Mucosa of descending colon (tissue), 3 donors: ENCODE measurements around the gene PAPSS1. TPM values are rescaled to one million over a fixed set of nuclear protein-coding genes. Genes with fewer than 3 reads are reported as not detected.

Experiments used
- ATAC-seq: fragments of 200-7000 bp; cut with Tn5 transposase; one replicate; pipeline ENCODE4 v1.9.1; 2020; ENCODE audit warnings: mild to moderate bottlenecking, moderate library complexity
- DNase-seq, 3 donors: peaks; one replicate each; pipeline ENCODE4 v3.0.0-alpha.2; 2020
- H3K36me3 ChIP-seq: fragments of 200-600 bp; one replicate; pipeline ENCODE4 v1.8.0; 2021; ENCODE audit warnings: low read depth, mild to moderate bottlenecking
- H3K4me1 ChIP-seq: fragments of 200-600 bp; one replicate; pipeline ENCODE4 v1.8.0; 2021; ENCODE audit warnings: low read depth, mild to moderate bottlenecking
- H3K4me3 ChIP-seq: fragments of 200-600 bp; one replicate; pipeline ENCODE4 v1.8.0; 2021; ENCODE audit warnings: mild to moderate bottlenecking
- H3K9me3 ChIP-seq: fragments of 200-600 bp; one replicate; pipeline ENCODE4 v1.8.0; 2021; ENCODE audit warnings: mild to moderate bottlenecking
- CTCF ChIP-seq: fragments of 200-600 bp; IDR thresholded peaks from one replicate; pipeline ENCODE4 v1.8.0; 2022; ENCODE audit warnings: antibody characterized with exemption, mild to moderate bottlenecking
- intact Hi-C, 2 donors: fragments of 100-400 bp; cut with DNase I in 1 of 2; cut with micrococcal nuclease in 1 of 2; formaldehyde crosslinking; loops; one replicate each; pipeline versions ENCODE4 v1.11.0 to v1.11.1; 2022; cut with DNase I, micrococcal nuclease
- total RNA-seq, 3 donors: library from RNA; stranded (reverse); fragmentation: NEBNext Ultra II Directional in 2 of 3; extraction: Animal tissue kit (Norgen Biotek cat#: 25700) in 2 of 3; gene quantifications; one replicate each; pipeline versions ENCODE4 v1.2.1 to v1.2.4, GENCODE V29; 2021 to 2023
- donor health status: DM: no; HTN: no; CAD: no; lungs with moderate emphysema.
- donor health status: DM: no; HTN: no; CAD: no.
- donor health status: DM: no; HTN: yes; CAD: no.

The PAPSS1 gene
- total RNA-seq, 3 donors from 2014 or later, result 20.3 to 26.8 (median 20.7) TPM

DNA sequence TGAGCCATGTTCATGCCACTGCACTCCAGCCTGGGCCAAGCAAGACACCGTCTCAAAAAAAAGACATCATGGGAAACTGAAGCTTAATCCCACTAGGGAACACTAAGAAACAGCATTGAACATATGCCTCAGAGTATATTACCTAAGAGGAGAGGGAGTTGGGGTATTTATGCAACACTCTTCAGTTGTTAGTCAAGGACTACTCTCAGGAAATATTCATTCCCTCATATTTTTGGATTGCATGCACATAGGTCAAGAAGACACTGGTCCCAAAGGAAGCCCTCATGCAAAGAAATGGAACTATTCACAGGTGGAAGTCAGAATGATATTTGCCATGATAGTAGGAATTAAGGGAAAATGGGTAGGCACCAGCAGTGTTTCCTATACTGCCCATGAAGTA, 22.8 kb upstream of the PAPSS1 start:
- intact Hi-C loops, result no loop called here
- Histone ChIP-seq H3K4me3 (no peak overlapping the region), H3K9me3 (no peaks in the 10 kb centered on the region), H3K36me3 (no peaks in the 10 kb centered on the region), H3K4me1 (no peaks in the 10 kb centered on the region)
- ATAC-seq (no peak), DNase-seq (no peak)
- TF ChIP-seq CTCF, result no peak

DNA sequence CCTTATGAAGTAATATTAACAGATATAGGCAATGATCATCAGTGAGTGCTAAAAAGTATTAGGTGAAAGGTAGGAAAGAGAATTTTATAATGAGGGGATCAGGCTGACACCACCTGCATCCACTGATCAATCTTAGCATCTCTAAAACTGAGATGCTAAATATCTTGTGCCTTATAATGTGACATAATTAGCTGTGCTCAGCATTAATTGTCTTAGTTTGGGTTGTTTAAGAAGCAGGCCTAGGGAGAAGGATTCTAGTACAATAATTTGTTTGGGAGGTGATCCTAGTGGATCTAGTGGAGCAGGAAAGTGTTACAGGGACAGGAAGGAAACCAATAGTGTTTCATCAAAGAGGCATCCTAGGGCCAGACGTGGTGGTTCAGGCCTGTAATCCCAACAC, 22.2 kb upstream of the PAPSS1 start:
- intact Hi-C loops, result no loop called here
- Histone ChIP-seq H3K36me3 (no peaks in the 10 kb centered on the region), H3K4me1 (no peaks in the 10 kb centered on the region), H3K9me3 (no peaks in the 10 kb centered on the region), H3K4me3 (no peak overlapping the region)
- no peak for TF ChIP-seq CTCF
- no peak for ATAC-seq
- DNase-seq, result no peak

DNA sequence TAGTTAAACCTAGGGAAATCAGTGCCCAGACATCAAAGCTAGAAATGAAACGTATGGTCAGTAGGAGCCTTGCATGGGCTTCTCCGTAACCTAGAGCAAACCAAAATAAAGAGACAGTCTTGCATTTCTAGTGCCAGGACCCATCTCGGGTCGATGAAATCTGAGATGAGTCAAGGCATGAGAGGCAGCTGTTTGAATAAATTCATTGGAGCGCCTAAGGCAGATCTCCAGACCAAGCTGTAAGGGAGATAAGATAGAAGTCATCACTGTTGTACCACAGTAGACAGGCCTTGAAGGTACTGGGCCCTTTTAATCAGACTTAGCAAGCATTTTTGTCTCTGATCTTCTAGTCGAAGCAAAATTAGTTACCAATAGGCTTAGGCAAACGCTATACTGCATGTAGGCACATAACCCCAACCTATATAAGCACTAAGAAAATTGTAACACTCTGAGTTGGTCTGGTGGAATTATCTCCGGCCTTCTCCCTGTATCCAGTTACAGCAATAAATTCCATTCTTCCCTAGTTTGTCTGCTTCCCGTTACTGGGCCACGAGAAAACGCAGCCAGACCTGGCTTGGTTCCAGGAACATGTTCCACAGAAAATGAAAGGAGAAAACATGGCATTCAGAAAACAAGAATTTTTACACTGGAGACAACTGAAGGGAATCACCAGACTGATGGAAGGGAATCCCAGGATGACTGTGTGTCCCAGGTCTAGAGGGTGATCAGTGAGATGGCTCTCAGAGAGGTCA, 21.1 kb upstream of the PAPSS1 start:
- Histone ChIP-seq H3K9me3 (no peaks in the 10 kb centered on the region), H3K36me3 (no peaks in the 10 kb centered on the region), H3K4me3 (no peak overlapping the region), H3K4me1 (no peaks in the 10 kb centered on the region)
- intact Hi-C loops, result no loop called here
- ATAC-seq, result no peak
- TF ChIP-seq CTCF, result no peak
- peak in 2 of 3 donors; percentile 28 to 29 for DNase-seq

GRCh38 chr4:107740381-107740780, 20.3 kb upstream of the PAPSS1 start:
- H3K9me3 ChIP-seq, result no peaks in the 10 kb centered on the region
- ATAC-seq, result peak; percentile 23
- H3K36me3 ChIP-seq, result no peaks in the 10 kb centered on the region
- peak in 1 of 3 donors; percentile 14 for DNase-seq
- no peak overlapping the region for H3K4me3 ChIP-seq
- TF ChIP-seq CTCF, result no peak
- H3K4me1 ChIP-seq, result no peaks in the 10 kb centered on the region
- intact Hi-C loops, result no loop called here

DNA sequence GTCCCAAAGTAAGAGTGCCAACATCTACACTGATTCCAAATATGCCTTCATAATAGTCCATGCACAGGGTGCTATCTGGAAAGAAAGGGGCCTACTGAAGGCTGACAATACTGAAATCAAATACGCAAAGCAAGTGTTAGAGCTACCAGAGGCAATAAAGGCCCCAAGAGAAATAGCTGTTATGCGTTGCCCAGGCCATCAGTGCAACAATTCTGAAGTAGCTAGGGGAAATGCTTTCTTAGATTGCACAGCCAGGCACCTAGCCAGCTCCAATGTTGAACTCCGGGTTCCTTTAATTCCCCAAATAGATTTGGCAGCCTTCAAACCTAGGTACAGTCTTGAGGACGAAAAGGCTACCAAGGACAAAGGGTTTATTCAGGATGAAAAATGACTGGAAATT, 17.4 kb upstream of the PAPSS1 start:
- no peak for ATAC-seq
- no peak for DNase-seq
- intact Hi-C loops, result no loop called here
- Histone ChIP-seq H3K9me3 (no peaks in the 10 kb centered on the region), H3K36me3 (no peaks in the 10 kb centered on the region), H3K4me1 (no peaks in the 10 kb centered on the region), H3K4me3 (no peak overlapping the region)
- no peak for TF ChIP-seq CTCF
